ENCODE results near the gene TRPM2.
A peak's percentile ranks its signal among the peaks of the same experiment; 100 is the strongest.

The TRPM2 gene

GRCh38 chr21:44381874-44382273, 28.5 kb downstream of the TRPM2 start:
- H4K91ac ChIP-seq (ENCODE audit: low read depth, low read length): no peak overlapping the region
- H4K12ac ChIP-seq (ENCODE audit: low read depth, low read length): no peak overlapping the region
- no peak overlapping the region for H4K8ac ChIP-seq (ENCODE audit: low read depth, low read length)
- DNase-seq: no peak
- H3K27ac ChIP-seq (ENCODE audit: low read depth, low read length): no peak overlapping the region
- no peak overlapping the region for H2BK12ac ChIP-seq (ENCODE audit: low read length)
- no peak overlapping the region for H3K18ac ChIP-seq (ENCODE audit: low read length)
- H3K9me3 ChIP-seq (ENCODE audit: insufficient read depth, low read depth, low read length): peaks cover 5% of the 10 kb centered on the region
- no peak overlapping the region for H3K14ac ChIP-seq (ENCODE audit: low read length)
- H3K36me3 ChIP-seq (ENCODE audit: control insufficient read depth in 1 of 2, insufficient read depth in 2 of 2, low read length in 2 of 2): no peaks in the 10 kb centered on the region
- H2BK5ac ChIP-seq (ENCODE audit: low read depth, low read length, poor library complexity): no peak overlapping the region
- no peak overlapping the region for H3K4ac ChIP-seq (ENCODE audit: low read depth, low read length)
- no peak overlapping the region for H3K4me3 ChIP-seq (ENCODE audit: low read depth, low read length)
- no peaks in the 10 kb centered on the region for H3K27me3 ChIP-seq (ENCODE audit: insufficient read depth, low read length)
- H3K4me2 ChIP-seq (ENCODE audit: low read length): no peak overlapping the region
- H2AK5ac ChIP-seq (ENCODE audit: low read length): no peak overlapping the region
- no peak overlapping the region for H2BK120ac ChIP-seq (ENCODE audit: insufficient read depth, low read length, poor library complexity)
- no peak overlapping the region for H3K9ac ChIP-seq (ENCODE audit: low read length)
- H3K79me1 ChIP-seq (ENCODE audit: low read length): no peaks in the 10 kb centered on the region
- H2AFZ ChIP-seq (ENCODE audit: insufficient read depth, low read length, poor library complexity): no peak overlapping the region
- no peaks in the 10 kb centered on the region for H3K4me1 ChIP-seq (ENCODE audit: control insufficient read depth in 1 of 2, insufficient read depth in 2 of 2, low read length in 2 of 2)
- no peak overlapping the region for H3K23ac ChIP-seq (ENCODE audit: low read length)
- no peaks in the 10 kb centered on the region for H3K79me2 ChIP-seq (ENCODE audit: control insufficient read depth, insufficient read depth, low read length, poor library complexity)

- no peak for DNase-seq
- Histone ChIP-seq H3K79me1 (ENCODE audit: low read length) (no peaks in the 10 kb centered on the region), H2BK12ac (ENCODE audit: low read length) (no peak overlapping the region)
Measured at GRCh38 chr21:44382536-44382935, 29.1 kb downstream of the TRPM2 start.

DNA sequence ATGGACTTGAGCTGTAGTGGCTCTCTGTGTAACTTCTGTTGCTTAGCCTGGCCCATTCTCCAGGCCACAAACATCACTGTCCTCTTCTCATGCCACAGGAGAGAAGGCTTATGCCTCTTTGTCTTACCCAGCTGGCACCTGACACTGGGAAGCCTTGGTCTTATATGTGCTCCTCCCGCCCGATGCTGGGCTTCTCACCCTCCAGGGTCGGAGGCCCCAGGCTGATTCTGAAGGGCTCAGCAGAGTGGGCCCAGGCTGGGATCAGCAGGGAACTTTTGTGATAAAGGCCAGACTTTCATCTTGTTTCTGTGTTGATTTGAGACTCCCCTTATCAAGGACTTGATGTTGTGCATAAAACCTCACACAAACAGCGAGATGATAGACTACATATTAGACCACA, 29.8 kb downstream of the TRPM2 start:
- H3K79me2 ChIP-seq (ENCODE audit: control insufficient read depth, insufficient read depth, low read length, poor library complexity): no peaks in the 10 kb centered on the region
- no peak overlapping the region for H2BK120ac ChIP-seq (ENCODE audit: insufficient read depth, low read length, poor library complexity)
- H3K4me3 ChIP-seq (ENCODE audit: low read depth, low read length): no peak overlapping the region
- H3K9ac ChIP-seq (ENCODE audit: low read length): peak overlapping the region; percentile 48
- no peak overlapping the region for H3K4me2 ChIP-seq (ENCODE audit: low read length)
- H2BK5ac ChIP-seq (ENCODE audit: low read depth, low read length, poor library complexity): no peak overlapping the region
- H3K27ac ChIP-seq (ENCODE audit: low read depth, low read length): no peak overlapping the region
- no peak overlapping the region for H3K23ac ChIP-seq (ENCODE audit: low read length)
- no peaks in the 10 kb centered on the region for H3K4me1 ChIP-seq (ENCODE audit: control insufficient read depth in 1 of 2, insufficient read depth in 2 of 2, low read length in 2 of 2)
- no peak overlapping the region for H2AK5ac ChIP-seq (ENCODE audit: low read length)
- no peak overlapping the region for H4K8ac ChIP-seq (ENCODE audit: low read depth, low read length)
- H3K18ac ChIP-seq (ENCODE audit: low read length): no peak overlapping the region
- no peaks in the 10 kb centered on the region for H3K36me3 ChIP-seq (ENCODE audit: control insufficient read depth in 1 of 2, insufficient read depth in 2 of 2, low read length in 2 of 2)
- no peak overlapping the region for H4K91ac ChIP-seq (ENCODE audit: low read depth, low read length)
- no peak overlapping the region for H2AFZ ChIP-seq (ENCODE audit: insufficient read depth, low read length, poor library complexity)
- no peak overlapping the region for H3K14ac ChIP-seq (ENCODE audit: low read length)
- H2BK12ac ChIP-seq (ENCODE audit: low read length): no peak overlapping the region
- peaks cover 6% of the 10 kb centered on the region for H3K9me3 ChIP-seq (ENCODE audit: insufficient read depth, low read depth, low read length)
- no peak for DNase-seq
- no peak overlapping the region for H4K12ac ChIP-seq (ENCODE audit: low read depth, low read length)
- H3K4ac ChIP-seq (ENCODE audit: low read depth, low read length): no peak overlapping the region
- no peaks in the 10 kb centered on the region for H3K27me3 ChIP-seq (ENCODE audit: insufficient read depth, low read length)
- no peaks in the 10 kb centered on the region for H3K79me1 ChIP-seq (ENCODE audit: low read length)
- WGBS (ENCODE audit: extremely low coverage, insufficient coverage, insufficient read length): no CpG with 5 or more reads among the region's 4 CpGs

More at GRCh38 chr21:44382536-44382935, 29.1 kb downstream of the TRPM2 start:
- Histone ChIP-seq H3K27me3 (ENCODE audit: insufficient read depth, low read length) (no peaks in the 10 kb centered on the region), H3K4ac (ENCODE audit: low read depth, low read length) (no peak overlapping the region), H4K8ac (ENCODE audit: low read depth, low read length) (no peak overlapping the region), H2BK5ac (ENCODE audit: low read depth, low read length, poor library complexity) (no peak overlapping the region), H3K4me2 (ENCODE audit: low read length) (no peak overlapping the region), H3K4me3 (ENCODE audit: low read depth, low read length) (no peak overlapping the region), H3K14ac (ENCODE audit: low read length) (no peak overlapping the region), H3K23ac (ENCODE audit: low read length) (no peak overlapping the region), H4K91ac (ENCODE audit: low read depth, low read length) (no peak overlapping the region), H2BK120ac (ENCODE audit: insufficient read depth, low read length, poor library complexity) (no peak overlapping the region), H3K36me3 (ENCODE audit: control insufficient read depth in 1 of 2, insufficient read depth in 2 of 2, low read length in 2 of 2) (no peaks in the 10 kb centered on the region), H3K18ac (ENCODE audit: low read length) (no peak overlapping the region), H3K4me1 (ENCODE audit: control insufficient read depth in 1 of 2, insufficient read depth in 2 of 2, low read length in 2 of 2) (no peaks in the 10 kb centered on the region), H4K12ac (ENCODE audit: low read depth, low read length) (no peak overlapping the region), H3K27ac (ENCODE audit: low read depth, low read length) (no peak overlapping the region), H2AK5ac (ENCODE audit: low read length) (no peak overlapping the region), H2AFZ (ENCODE audit: insufficient read depth, low read length, poor library complexity) (no peak overlapping the region), H3K9me3 (ENCODE audit: insufficient read depth, low read depth, low read length) (peaks cover 6% of the 10 kb centered on the region), H3K79me2 (ENCODE audit: control insufficient read depth, insufficient read depth, low read length, poor library complexity) (no peaks in the 10 kb centered on the region), H3K9ac (ENCODE audit: low read length) (no peak overlapping the region)
- no CpG with 5 or more reads among the region's 9 CpGs for WGBS (ENCODE audit: extremely low coverage, insufficient coverage, insufficient read length)

DNA sequence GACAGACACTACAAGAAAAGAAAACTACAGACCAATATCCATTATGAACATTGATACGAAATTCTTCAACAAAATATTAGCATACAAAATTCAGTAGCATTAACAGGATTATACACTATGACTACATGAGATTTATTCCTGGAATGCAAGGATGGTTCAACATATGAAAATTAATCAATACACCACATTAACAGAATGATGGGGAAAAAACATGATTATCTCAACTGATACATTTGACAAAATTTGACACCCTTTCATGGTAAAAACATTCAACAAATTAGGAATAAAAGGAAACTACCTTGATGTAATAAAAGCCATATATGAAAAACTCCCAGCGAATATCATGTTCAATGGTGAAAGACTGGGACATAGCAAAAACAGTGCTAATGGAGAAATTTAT, 31.5 kb downstream of the TRPM2 start:
- H3K23ac ChIP-seq (ENCODE audit: low read length): no peak overlapping the region
- WGBS (ENCODE audit: extremely low coverage, insufficient coverage, insufficient read length): no CpG with 5 or more reads among the region's 2 CpGs
- no peaks in the 10 kb centered on the region for H3K79me2 ChIP-seq (ENCODE audit: control insufficient read depth, insufficient read depth, low read length, poor library complexity)
- no peak overlapping the region for H3K27ac ChIP-seq (ENCODE audit: low read depth, low read length)
- H3K27me3 ChIP-seq (ENCODE audit: insufficient read depth, low read length): no peaks in the 10 kb centered on the region
- no peak overlapping the region for H3K9ac ChIP-seq (ENCODE audit: low read length)
- H3K18ac ChIP-seq (ENCODE audit: low read length): no peak overlapping the region
- H4K8ac ChIP-seq (ENCODE audit: low read depth, low read length): no peak overlapping the region
- no peaks in the 10 kb centered on the region for H3K36me3 ChIP-seq (ENCODE audit: control insufficient read depth in 1 of 2, insufficient read depth in 2 of 2, low read length in 2 of 2)
- H3K14ac ChIP-seq (ENCODE audit: low read length): no peak overlapping the region
- no peak overlapping the region for H3K4me2 ChIP-seq (ENCODE audit: low read length)
- no peak overlapping the region for H3K4ac ChIP-seq (ENCODE audit: low read depth, low read length)
- DNase-seq: no peak
- no peaks in the 10 kb centered on the region for H3K4me1 ChIP-seq (ENCODE audit: control insufficient read depth in 1 of 2, insufficient read depth in 2 of 2, low read length in 2 of 2)
- no peak overlapping the region for H4K91ac ChIP-seq (ENCODE audit: low read depth, low read length)
- no peak overlapping the region for H2BK5ac ChIP-seq (ENCODE audit: low read depth, low read length, poor library complexity)
- no peaks in the 10 kb centered on the region for H3K79me1 ChIP-seq (ENCODE audit: low read length)
- no peak overlapping the region for H2AK5ac ChIP-seq (ENCODE audit: low read length)
- H2AFZ ChIP-seq (ENCODE audit: insufficient read depth, low read length, poor library complexity): no peak overlapping the region
- peaks cover 6% of the 10 kb centered on the region for H3K9me3 ChIP-seq (ENCODE audit: insufficient read depth, low read depth, low read length)
- H3K4me3 ChIP-seq (ENCODE audit: low read depth, low read length): no peak overlapping the region
- H2BK120ac ChIP-seq (ENCODE audit: insufficient read depth, low read length, poor library complexity): no peak overlapping the region
- H2BK12ac ChIP-seq (ENCODE audit: low read length): no peak overlapping the region
- no peak overlapping the region for H4K12ac ChIP-seq (ENCODE audit: low read depth, low read length)
